Coronary artery (tissue), 2 donors: ENCODE data around the gene TOMM6.

ENCODE experiments used
- DNase-seq: peaks from one replicate; pipeline ENCODE4 v3.0.0-alpha.2; 2017; ENCODE audit warnings: low spot score
- H3K27ac ChIP-seq, 2 donors: fragments of 200-600 bp; sonication (generic); one replicate each; pipeline ENCODE4 v1.5.1; 2016 to 2019
- H3K4me3 ChIP-seq: fragments of 200-600 bp; sonication (generic); 2 replicates; pipeline ENCODE4 v1.5.1; 2016; ENCODE audit warnings: mild to moderate bottlenecking, moderate library complexity
- CTCF ChIP-seq: fragments of 200-600 bp; sonication (generic); IDR thresholded peaks from one replicate; pipeline ENCODE4 v1.5.1; 2019; ENCODE audit warnings: antibody characterized with exemption

Gene TOMM6

GRCh38 chr6:41789390-41789724, 1.9 kb downstream of the TOMM6 start:
- no peak overlapping the region for H3K27ac ChIP-seq
- DNase-seq, result no peak
- H3K4me3 ChIP-seq, result no peak overlapping the region
- no peak for TF ChIP-seq CTCF

- H3K4me3 ChIP-seq, result no peak overlapping the region
- no peak for DNase-seq
- TF ChIP-seq CTCF, result no peak
- no peak overlapping the region for H3K27ac ChIP-seq
These were observed 2.6 kb downstream of the TOMM6 start for GRCh38 chr6:41790045-41790444.

- TF ChIP-seq CTCF, result no peak
- no peak for DNase-seq
- Histone ChIP-seq H3K4me3 (no peak overlapping the region), H3K27ac (no peak overlapping the region)
These were observed 3.8 kb downstream of the TOMM6 start for GRCh38 chr6:41791305-41791704.

- no peak for TF ChIP-seq CTCF
- DNase-seq, result no peak
- Histone ChIP-seq H3K4me3 (no peak overlapping the region), H3K27ac (no peak overlapping the region)
These were observed 4.5 kb downstream of the TOMM6 start for GRCh38 chr6:41791984-41792383.

GRCh38 chr6:41796474-41796873, 9.0 kb downstream of the TOMM6 start:
- DNase-seq, result no peak
- TF ChIP-seq CTCF, result no peak
- Histone ChIP-seq H3K4me3 (no peak overlapping the region), H3K27ac (no peak overlapping the region)

- Histone ChIP-seq H3K4me3 (no peak overlapping the region), H3K27ac (no peak overlapping the region)
- no peak for DNase-seq
- TF ChIP-seq CTCF, result no peak
These were observed 11.5 kb downstream of the TOMM6 start for GRCh38 chr6:41798901-41799558.

- TF ChIP-seq CTCF, result no peak
- Histone ChIP-seq H3K27ac (no peak overlapping the region), H3K4me3 (no peak overlapping the region)
- no peak for DNase-seq
These were observed 12.0 kb downstream of the TOMM6 start for GRCh38 chr6:41799559-41799911.
